HEK293 (cell line): ENCODE results near the gene HARS2.

Source experiments
- FEZF1 ChIP-seq: fragments of 450-650 bp; formaldehyde crosslinking; IDR thresholded peaks from 2 replicates; pipeline ENCODE4 v1.5.1; 2016; ENCODE audit warnings: missing biosample characterization, missing genetic modification characterization
- IKZF3 ChIP-seq: fragments of 450-650 bp; IDR thresholded peaks from 2 replicates; pipeline ENCODE4 v1.5.0; 2018; ENCODE audit warnings: missing biosample characterization, mild to moderate bottlenecking, missing genetic modification characterization, moderate library complexity
- KLF10 ChIP-seq: fragments of 450-650 bp; IDR thresholded peaks from 2 replicates; pipeline ENCODE4 v1.5.1; 2018; ENCODE audit warnings: missing biosample characterization, mild to moderate bottlenecking, missing genetic modification characterization
- KLF16 ChIP-seq: fragments of 450-650 bp; formaldehyde crosslinking; IDR thresholded peaks from 2 replicates; pipeline ENCODE4 v1.5.1; 2017; ENCODE audit warnings: missing biosample characterization, missing genetic modification characterization
- OSR2 ChIP-seq: fragments of 450-650 bp; formaldehyde crosslinking; IDR thresholded peaks from 2 replicates; pipeline ENCODE4 v1.5.1; 2016; ENCODE audit warnings: missing biosample characterization, missing genetic modification characterization
- PRDM1 ChIP-seq: fragments of 450-650 bp; formaldehyde crosslinking; IDR thresholded peaks from 2 replicates; pipeline ENCODE4; 2016; ENCODE audit warnings: missing biosample characterization, missing genetic modification characterization
- SCRT2 ChIP-seq: fragments of 450-650 bp; formaldehyde crosslinking; IDR thresholded peaks from 2 replicates; pipeline ENCODE4 v1.5.1; 2016; ENCODE audit warnings: missing biosample characterization, missing genetic modification characterization
- TCF7L2 ChIP-seq: IDR thresholded peaks from 2 replicates; pipeline ENCODE4 v1.6.1; 2011; ENCODE audit warnings: low read depth, mild to moderate bottlenecking, inconsistent platforms, low read length, moderate library complexity, borderline replicate concordance
- YY2 ChIP-seq: fragments of 450-650 bp; formaldehyde crosslinking; IDR thresholded peaks from 2 replicates; pipeline ENCODE4 v1.5.1; 2016; ENCODE audit warnings: missing biosample characterization, missing genetic modification characterization
- ZBTB17 ChIP-seq: fragments of 450-650 bp; formaldehyde crosslinking; IDR thresholded peaks from 2 replicates; pipeline ENCODE4 v1.5.1; 2016; ENCODE audit warnings: missing biosample characterization, missing genetic modification characterization
- ZBTB48 ChIP-seq: fragments of 450-650 bp; formaldehyde crosslinking; IDR thresholded peaks from 2 replicates; pipeline ENCODE4 v1.5.1; 2016; ENCODE audit warnings: missing biosample characterization, missing genetic modification characterization
- ZFHX2 ChIP-seq: fragments of 450-650 bp; formaldehyde crosslinking; conservative IDR thresholded peaks from 2 replicates; pipeline ENCODE4 v1.5.1; 2016; ENCODE audit warnings: missing biosample characterization, missing genetic modification characterization
- ZFP3 ChIP-seq: fragments of 450-650 bp; formaldehyde crosslinking; IDR thresholded peaks from 2 replicates; pipeline ENCODE4 v1.5.1; 2016; ENCODE audit warnings: low read depth, missing biosample characterization, missing genetic modification characterization
- ZFP37 ChIP-seq: fragments of 450-650 bp; formaldehyde crosslinking; IDR thresholded peaks from 2 replicates; pipeline ENCODE4 v1.5.1; 2016; ENCODE audit warnings: missing biosample characterization, missing genetic modification characterization
- ZIC2 ChIP-seq: fragments of 450-650 bp; formaldehyde crosslinking; IDR thresholded peaks from 2 replicates; pipeline ENCODE4 v1.5.1; 2016; ENCODE audit warnings: missing biosample characterization, missing genetic modification characterization
- ZNF175 ChIP-seq: fragments of 450-650 bp; formaldehyde crosslinking; IDR thresholded peaks from 2 replicates; pipeline ENCODE4 v1.5.1; 2016; ENCODE audit warnings: missing biosample characterization, missing genetic modification characterization
- ZNF221 ChIP-seq: fragments of 450-650 bp; formaldehyde crosslinking; IDR thresholded peaks from 2 replicates; pipeline ENCODE4 v1.5.1; 2017; ENCODE audit warnings: missing biosample characterization, missing genetic modification characterization, borderline replicate concordance
- ZNF23 ChIP-seq: fragments of 450-650 bp; formaldehyde crosslinking; IDR thresholded peaks from 2 replicates; pipeline ENCODE4 v1.5.1; 2016; ENCODE audit warnings: missing biosample characterization, missing genetic modification characterization, borderline replicate concordance
- ZNF26 ChIP-seq: fragments of 450-650 bp; formaldehyde crosslinking; IDR thresholded peaks from 2 replicates; pipeline ENCODE4 v1.5.1; 2016; ENCODE audit warnings: missing biosample characterization, missing genetic modification characterization
- ZNF266 ChIP-seq: fragments of 450-650 bp; formaldehyde crosslinking; IDR thresholded peaks from 2 replicates; pipeline ENCODE4 v1.5.1; 2016; ENCODE audit warnings: missing biosample characterization, missing genetic modification characterization, low read depth
- ZNF350 ChIP-seq: fragments of 450-650 bp; formaldehyde crosslinking; IDR thresholded peaks from 2 replicates; pipeline ENCODE4 v1.5.0; 2017; ENCODE audit warnings: missing biosample characterization, mild to moderate bottlenecking, missing genetic modification characterization
- ZNF544 ChIP-seq: fragments of 450-650 bp; formaldehyde crosslinking; IDR thresholded peaks from 2 replicates; pipeline ENCODE4 v1.5.0; 2017; ENCODE audit warnings: missing biosample characterization, missing genetic modification characterization
- ZNF580 ChIP-seq: fragments of 450-650 bp; formaldehyde crosslinking; IDR thresholded peaks from 2 replicates; pipeline ENCODE4 v1.5.1; 2016; ENCODE audit warnings: missing biosample characterization, missing genetic modification characterization
- ZNF670 ChIP-seq: fragments of 450-650 bp; formaldehyde crosslinking; IDR thresholded peaks from 2 replicates; pipeline ENCODE4 v1.5.1; 2016; ENCODE audit warnings: missing biosample characterization, missing genetic modification characterization, low read depth
- ZNF776 ChIP-seq: fragments of 450-650 bp; formaldehyde crosslinking; IDR thresholded peaks from 2 replicates; pipeline ENCODE4 v1.5.0; 2017; ENCODE audit warnings: missing biosample characterization, missing genetic modification characterization, borderline replicate concordance
- ZSCAN18 ChIP-seq: fragments of 450-650 bp; formaldehyde crosslinking; IDR thresholded peaks from 2 replicates; pipeline ENCODE4 v1.5.1; 2016; ENCODE audit warnings: missing biosample characterization, missing genetic modification characterization
- ZSCAN23 ChIP-seq: fragments of 450-650 bp; formaldehyde crosslinking; IDR thresholded peaks from 2 replicates; pipeline ENCODE4 v1.5.1; 2016; ENCODE audit warnings: missing biosample characterization, missing genetic modification characterization
- ZSCAN30 ChIP-seq: fragments of 450-650 bp; IDR thresholded peaks from 2 replicates; pipeline ENCODE4 v1.5.1; 2018; ENCODE audit warnings: missing biosample characterization, mild to moderate bottlenecking, missing genetic modification characterization, moderate library complexity
- TF ChIP-seq, protein P1 (sequence below): fragments of 450-650 bp; formaldehyde crosslinking; IDR thresholded peaks from 2 replicates; pipeline ENCODE4 v1.5.1; 2016; ENCODE audit warnings: missing biosample characterization, missing genetic modification characterization
- TF ChIP-seq, protein P2 (sequence below): fragments of 450-650 bp; formaldehyde crosslinking; IDR thresholded peaks from 2 replicates; pipeline ENCODE4 v1.5.1; 2017; ENCODE audit warnings: missing biosample characterization, missing genetic modification characterization
- TF ChIP-seq, protein P3 (sequence below): fragments of 450-650 bp; formaldehyde crosslinking; IDR thresholded peaks from 2 replicates; pipeline ENCODE4 v1.5.1; 2016; ENCODE audit warnings: missing biosample characterization, missing genetic modification characterization

HARS2 gene

DNA sequence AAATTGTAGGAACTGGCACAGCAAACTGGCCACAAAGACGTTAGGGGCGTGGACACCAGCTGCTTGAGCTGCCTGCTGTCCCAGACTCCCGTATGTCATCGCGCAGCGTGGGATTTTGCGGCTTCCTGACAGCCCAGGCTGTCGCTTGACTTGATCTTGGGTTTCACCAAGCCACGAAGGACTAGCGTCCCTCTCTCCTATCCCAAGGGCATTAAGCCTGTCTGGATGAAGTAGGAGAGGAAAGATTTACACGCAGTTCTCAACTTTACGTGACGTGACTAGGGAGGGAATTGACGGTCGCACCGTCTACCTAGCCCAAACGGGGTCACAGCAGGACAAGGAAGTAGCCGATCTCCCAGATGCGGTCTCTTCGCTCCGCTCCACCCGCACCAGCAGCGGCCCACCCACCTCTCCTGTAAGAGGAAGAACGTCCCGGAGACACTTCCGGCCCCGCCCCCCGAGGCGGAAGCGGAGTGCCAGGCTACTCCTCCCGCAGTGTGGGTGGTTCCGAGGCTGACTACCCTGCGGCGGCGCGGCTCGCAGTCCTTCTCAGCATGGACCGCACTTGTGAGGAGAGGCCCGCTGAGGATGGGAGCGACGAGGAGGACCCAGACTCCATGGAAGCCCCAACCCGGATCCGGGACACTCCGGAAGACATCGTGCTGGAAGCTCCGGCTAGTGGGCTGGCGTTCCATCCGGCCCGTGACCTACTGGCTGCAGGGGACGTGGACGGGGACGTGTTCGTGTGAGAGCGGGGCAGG is 26.7 kb upstream of the HARS2 start, which contains the start of gene WDR55 (continued):
- no peak for TF ChIP-seq ZSCAN18
- TF ChIP-seq OSR2 (tag by site-specific recombination) = peak; percentile 70
- TF ChIP-seq ZNF175 (tag by site-specific recombination) = no peak
- peak; percentile 98 for TF ChIP-seq ZBTB17 (tag by site-specific recombination)
- TF ChIP-seq ZNF266 (tag by site-specific recombination) = no peak
- TF ChIP-seq ZFHX2 (tag by site-specific recombination) = peak; percentile 85
- TF ChIP-seq ZSCAN30 = no peak; the same call in 1 of the 2 replicates
- TF ChIP-seq, protein P1, sequence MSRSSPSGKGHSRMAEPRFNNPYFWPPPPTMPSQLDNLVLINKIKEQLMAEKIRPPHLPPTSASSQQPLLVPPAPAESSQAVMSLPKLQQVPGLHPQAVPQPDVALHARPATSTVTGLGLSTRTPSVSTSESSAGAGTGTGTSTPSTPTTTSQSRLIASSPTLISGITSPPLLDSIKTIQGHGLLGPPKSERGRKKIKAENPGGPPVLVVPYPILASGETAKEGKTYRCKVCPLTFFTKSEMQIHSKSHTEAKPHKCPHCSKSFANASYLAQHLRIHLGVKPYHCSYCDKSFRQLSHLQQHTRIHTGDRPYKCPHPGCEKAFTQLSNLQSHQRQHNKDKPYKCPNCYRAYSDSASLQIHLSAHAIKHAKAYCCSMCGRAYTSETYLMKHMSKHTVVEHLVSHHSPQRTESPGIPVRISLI = no peak
- TF ChIP-seq ZFP3 (tag by site-specific recombination) = no peak
- no peak for TF ChIP-seq SCRT2 (tag by site-specific recombination)
- TF ChIP-seq ZNF580 (tag by site-specific recombination) = peak; percentile 84
- no peak for TF ChIP-seq ZBTB48
- TF ChIP-seq IKZF3 (tag by site-specific recombination) = peak; percentile 83
- TF ChIP-seq KLF16 = peak; percentile 85
- peak; percentile 83 for TF ChIP-seq ZIC2 (tag by site-specific recombination)
- TF ChIP-seq ZNF544 (tag by site-specific recombination) = no peak
- TF ChIP-seq FEZF1 = peak; percentile 9; the same call in 1 of the 2 replicates
- no peak for TF ChIP-seq PRDM1
- TF ChIP-seq ZNF670 (tag by site-specific recombination) = no peak
- TF ChIP-seq ZNF350 (tag by site-specific recombination) = no peak
- no peak for TF ChIP-seq ZNF776
- 0 out of 2 replicates have a peak, but pooled peaks have one; percentile 54 for TF ChIP-seq ZSCAN23
- no peak for TF ChIP-seq ZNF26 (tag by site-specific recombination)
- peak; percentile 81 for TF ChIP-seq KLF10 (tag by site-specific recombination)
- no peak for TF ChIP-seq ZNF23 (tag by site-specific recombination)
- TF ChIP-seq ZFP37 = peak; percentile 77; the same call in 1 of the 2 replicates
- TF ChIP-seq YY2 = no peak
- TF ChIP-seq, protein P2, sequence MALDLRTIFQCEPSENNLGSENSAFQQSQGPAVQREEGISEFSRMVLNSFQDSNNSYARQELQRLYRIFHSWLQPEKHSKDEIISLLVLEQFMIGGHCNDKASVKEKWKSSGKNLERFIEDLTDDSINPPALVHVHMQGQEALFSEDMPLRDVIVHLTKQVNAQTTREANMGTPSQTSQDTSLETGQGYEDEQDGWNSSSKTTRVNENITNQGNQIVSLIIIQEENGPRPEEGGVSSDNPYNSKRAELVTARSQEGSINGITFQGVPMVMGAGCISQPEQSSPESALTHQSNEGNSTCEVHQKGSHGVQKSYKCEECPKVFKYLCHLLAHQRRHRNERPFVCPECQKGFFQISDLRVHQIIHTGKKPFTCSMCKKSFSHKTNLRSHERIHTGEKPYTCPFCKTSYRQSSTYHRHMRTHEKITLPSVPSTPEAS (tag by site-specific recombination) = 0 out of 2 replicates have a peak, but pooled peaks have one; percentile 24
- TF ChIP-seq ZNF221 (tag by site-specific recombination) = no peak
- no peak for TF ChIP-seq TCF7L2
- TF ChIP-seq, protein P3, sequence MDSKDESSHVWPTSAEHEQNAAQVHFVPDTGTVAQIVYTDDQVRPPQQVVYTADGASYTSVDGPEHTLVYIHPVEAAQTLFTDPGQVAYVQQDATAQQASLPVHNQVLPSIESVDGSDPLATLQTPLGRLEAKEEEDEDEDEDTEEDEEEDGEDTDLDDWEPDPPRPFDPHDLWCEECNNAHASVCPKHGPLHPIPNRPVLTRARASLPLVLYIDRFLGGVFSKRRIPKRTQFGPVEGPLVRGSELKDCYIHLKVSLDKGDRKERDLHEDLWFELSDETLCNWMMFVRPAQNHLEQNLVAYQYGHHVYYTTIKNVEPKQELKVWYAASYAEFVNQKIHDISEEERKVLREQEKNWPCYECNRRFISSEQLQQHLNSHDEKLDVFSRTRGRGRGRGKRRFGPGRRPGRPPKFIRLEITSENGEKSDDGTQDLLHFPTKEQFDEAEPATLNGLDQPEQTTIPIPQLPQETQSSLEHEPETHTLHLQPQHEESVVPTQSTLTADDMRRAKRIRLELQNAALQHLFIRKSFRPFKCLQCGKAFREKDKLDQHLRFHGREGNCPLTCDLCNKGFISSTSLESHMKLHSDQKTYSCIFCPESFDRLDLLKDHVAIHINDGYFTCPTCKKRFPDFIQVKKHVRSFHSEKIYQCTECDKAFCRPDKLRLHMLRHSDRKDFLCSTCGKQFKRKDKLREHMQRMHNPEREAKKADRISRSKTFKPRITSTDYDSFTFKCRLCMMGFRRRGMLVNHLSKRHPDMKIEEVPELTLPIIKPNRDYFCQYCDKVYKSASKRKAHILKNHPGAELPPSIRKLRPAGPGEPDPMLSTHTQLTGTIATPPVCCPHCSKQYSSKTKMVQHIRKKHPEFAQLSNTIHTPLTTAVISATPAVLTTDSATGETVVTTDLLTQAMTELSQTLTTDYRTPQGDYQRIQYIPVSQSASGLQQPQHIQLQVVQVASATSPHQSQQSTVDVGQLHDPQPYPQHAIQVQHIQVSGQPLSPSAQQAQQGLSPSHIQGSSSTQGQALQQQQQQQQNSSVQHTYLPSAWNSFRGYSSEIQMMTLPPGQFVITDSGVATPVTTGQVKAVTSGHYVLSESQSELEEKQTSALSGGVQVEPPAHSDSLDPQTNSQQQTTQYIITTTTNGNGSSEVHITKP = peak; percentile 89
